OCI-LY1 (cell line): ENCODE measurements around the gene IQCK.

Experiments used
- H2AFZ ChIP-seq: fragments of 200-600 bp; sonication (generic), shearing (Covaris generic); 2 replicates; pipeline ENCODE4 v1.6.0; 2014; ENCODE audit warnings: antibody characterized with exemption, mild to moderate bottlenecking, low read length
- H3F3A ChIP-seq: fragments of 200-600 bp; sonication (generic), shearing (Covaris generic); 2 replicates; pipeline ENCODE4 v1.6.0; 2014; ENCODE audit warnings: mild to moderate bottlenecking, antibody characterized with exemption, low read length, moderate library complexity; ENCODE audit not compliant: insufficient read depth
- H3K27ac ChIP-seq: fragments of 200-600 bp; sonication (generic); 2 replicates; pipeline ENCODE4 v1.5.1; 2014; ENCODE audit warnings: low read length, mixed run types, mild to moderate bottlenecking, low read depth; ENCODE audit not compliant: poor library complexity, severe bottlenecking
- H3K27me3 ChIP-seq: fragments of 200-600 bp; sonication (generic); 2 replicates; pipeline ENCODE4 v1.6.0; 2014; ENCODE audit warnings: antibody characterized with exemption, mild to moderate bottlenecking, low read length, moderate library complexity; ENCODE audit not compliant: insufficient read depth
- H3K36me3 ChIP-seq: fragments of 200-600 bp; sonication (generic); 2 replicates; pipeline ENCODE4 v1.6.1; 2014; ENCODE audit warnings: mild to moderate bottlenecking, antibody characterized with exemption, low read length, moderate library complexity, mixed read lengths; ENCODE audit not compliant: insufficient read depth
- H3K4me1 ChIP-seq: fragments of 200-600 bp; sonication (generic); 2 replicates; pipeline ENCODE4 v1.5.1; 2014; ENCODE audit warnings: mild to moderate bottlenecking, low read length, moderate library complexity; ENCODE audit not compliant: insufficient read depth, severe bottlenecking
- H3K4me2 ChIP-seq: fragments of 200-600 bp; sonication (generic), shearing (Covaris generic); 2 replicates; pipeline ENCODE4 v1.6.1; 2014; ENCODE audit warnings: low read length
- H3K4me3 ChIP-seq: fragments of 200-600 bp; sonication (generic); 2 replicates; pipeline ENCODE4 v1.5.1; 2014; ENCODE audit warnings: low read length, low read depth, mild to moderate bottlenecking, mixed read lengths; ENCODE audit not compliant: poor library complexity, severe bottlenecking
- H3K79me2 ChIP-seq: fragments of 200-600 bp; shearing (Covaris generic); 2 replicates; pipeline ENCODE4 v1.6.1; 2016; ENCODE audit warnings: mixed run types, low read length, mixed read lengths; ENCODE audit not compliant: insufficient read depth
- H3K9ac ChIP-seq: fragments of 200-600 bp; sonication (generic), shearing (Covaris generic); 2 replicates; pipeline ENCODE4 v1.6.1; 2014; ENCODE audit warnings: mild to moderate bottlenecking, low read length, mixed read lengths
- H3K9me2 ChIP-seq: fragments of 200-600 bp; sonication (generic), shearing (Covaris generic); 2 replicates; pipeline ENCODE4 v1.6.1; 2014; ENCODE audit warnings: low read depth, mild to moderate bottlenecking, low read length, mixed read lengths
- H3K9me3 ChIP-seq: fragments of 200-600 bp; shearing (Covaris generic); 2 replicates; pipeline ENCODE4 v1.6.1; 2014; ENCODE audit warnings: low read length, mixed read lengths
- H4K20me1 ChIP-seq: fragments of 200-600 bp; sonication (generic), shearing (Covaris generic); 2 replicates; pipeline ENCODE4 v1.6.0; 2016; ENCODE audit warnings: mild to moderate bottlenecking, low read length; ENCODE audit not compliant: insufficient read depth
- CTCF ChIP-seq: fragments of 200-600 bp; sonication (generic), shearing (Covaris generic); IDR thresholded peaks from 2 replicates; pipeline ENCODE4 v1.5.1; 2017; ENCODE audit warnings: mild to moderate bottlenecking, antibody characterized with exemption, low read length, moderate library complexity, mixed read lengths
- EZH2 ChIP-seq: fragments of 200-600 bp; sonication (generic), shearing (Covaris generic); IDR thresholded peaks from 2 replicates; pipeline ENCODE4 v1.8.0; 2017; ENCODE audit warnings: borderline replicate concordance, mixed run types, mild to moderate bottlenecking, antibody characterized with exemption, low read length, moderate library complexity, mixed read lengths

Gene IQCK

GRCh38 chr16:19717741-19718623 lies at the start of gene IQCK, which contains the start of gene KNOP1:
TSS of gene IQCK (plus strand) at chr16:19718271. CDS start at chr16:19718307, 36 bp downstream.
TSS of gene KNOP1 (minus strand) at chr16:19718227. CDS start at chr16:19715035, 3,192 bp downstream.
- H2AFZ ChIP-seq = no peak within 1 kb of the TSS; the same call in 1 of the 2 replicates
- H3K4me1 ChIP-seq = peaks cover 21% of the 10 kb centered on the region
- H3K9me2 ChIP-seq = no peaks in the 10 kb centered on the region
- H3K9me3 ChIP-seq = no peaks in the 10 kb centered on the region
- no peaks in the 10 kb centered on the region for H3F3A ChIP-seq
- peak within 1 kb of the TSS; percentile 66 for H3K4me2 ChIP-seq
- H3K9ac ChIP-seq = peak within 1 kb of the TSS; percentile 88
- H3K27ac ChIP-seq = no peak within 1 kb of the TSS
- no peaks in the 10 kb centered on the region for H4K20me1 ChIP-seq
- H3K4me3 ChIP-seq = peak within 1 kb of the TSS; percentile 77
- TF ChIP-seq EZH2 (no peak), CTCF (no peak)
- H3K36me3 ChIP-seq = peaks cover 20% of the 10 kb centered on the region; the same call in 1 of the 2 replicates
- no peaks in the 10 kb centered on the region for H3K27me3 ChIP-seq
- peaks cover 17% of the 10 kb centered on the region for H3K79me2 ChIP-seq

DNA sequence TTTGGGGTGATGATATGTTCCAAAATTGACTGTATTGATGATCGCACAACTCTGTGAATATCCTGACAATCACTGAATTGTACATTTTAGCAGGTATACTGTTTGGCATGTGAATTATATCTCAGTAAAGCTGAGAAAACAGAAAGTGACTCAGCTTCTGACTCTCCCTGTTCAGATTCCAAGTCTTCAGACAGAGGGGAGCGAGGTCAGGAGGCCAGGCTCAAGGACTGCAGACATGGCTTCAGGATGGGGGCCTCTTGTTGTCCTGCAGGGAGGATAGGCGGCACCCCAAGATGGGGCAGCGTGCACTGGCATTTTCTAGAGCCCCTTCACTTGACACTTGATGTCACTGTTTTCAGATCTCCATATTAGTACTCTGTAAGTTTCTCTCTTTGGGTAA lies 45.7 kb upstream of the IQCK start:
- no peaks in the 10 kb centered on the region for H3K4me1 ChIP-seq
- H3K9ac ChIP-seq = no peak overlapping the region
- H3K4me3 ChIP-seq = no peak overlapping the region
- no peak overlapping the region for H3K4me2 ChIP-seq
- H3K9me2 ChIP-seq = no peaks in the 10 kb centered on the region
- H3K27me3 ChIP-seq = no peaks in the 10 kb centered on the region
- no peaks in the 10 kb centered on the region for H3K9me3 ChIP-seq
- no peaks in the 10 kb centered on the region for H3K79me2 ChIP-seq
- H4K20me1 ChIP-seq = no peaks in the 10 kb centered on the region
- H3K27ac ChIP-seq = no peak overlapping the region
- TF ChIP-seq CTCF = no peak
- no peak for TF ChIP-seq EZH2
- peaks cover 27% of the 10 kb centered on the region; the same call in 1 of the 2 replicates for H3K36me3 ChIP-seq
- no peaks in the 10 kb centered on the region for H3F3A ChIP-seq
- no peak overlapping the region for H2AFZ ChIP-seq

GRCh38 chr16:19674485-19674884 lies 43.6 kb upstream of the IQCK start:
- Histone ChIP-seq H3K9ac (no peak overlapping the region), H3K27me3 (no peaks in the 10 kb centered on the region), H3K36me3 (peaks cover 15% of the 10 kb centered on the region; the same call in 1 of the 2 replicates), H2AFZ (no peak overlapping the region), H3F3A (no peaks in the 10 kb centered on the region), H4K20me1 (no peaks in the 10 kb centered on the region), H3K9me2 (no peaks in the 10 kb centered on the region), H3K4me3 (no peak overlapping the region), H3K79me2 (no peaks in the 10 kb centered on the region), H3K4me1 (no peaks in the 10 kb centered on the region), H3K27ac (no peak overlapping the region), H3K4me2 (no peak overlapping the region), H3K9me3 (no peaks in the 10 kb centered on the region)
- TF ChIP-seq CTCF (no peak), EZH2 (no peak)
